Uterus (tissue), 4 donors: Measurements from ENCODE around the gene CAMK1D. TPM values are rescaled to one million over a fixed set of nuclear protein-coding genes. Genes with fewer than 3 reads are reported as not detected.

Experiments used
- DNase-seq, 2 donors: peaks; one replicate each; pipeline ENCODE4 v3.0.0-alpha.2; 2019 to 2020
- H3K27ac ChIP-seq, 2 donors: fragments of 200-600 bp; sonication (generic); 1 replicate in 1 of 2; 2 replicates in 1 of 2; pipeline ENCODE4 v1.5.1; 2016 to 2018
- H3K27me3 ChIP-seq, 2 donors: fragments of 200-600 bp; sonication (generic); one replicate each; pipeline ENCODE4 v1.5.1; 2018 to 2019; ENCODE audit warnings: control low read depth in 1 of 2
- H3K36me3 ChIP-seq, 2 donors: fragments of 200-600 bp; sonication (generic); one replicate each; pipeline ENCODE4 v1.5.1; 2019; ENCODE audit warnings: control low read depth in 1 of 2
- H3K4me1 ChIP-seq, 2 donors: fragments of 200-600 bp; sonication (generic); one replicate each; pipeline ENCODE4 v1.5.1; 2018 to 2019; ENCODE audit warnings: control low read depth in 1 of 2
- H3K4me3 ChIP-seq, 2 donors: fragments of 200-600 bp; sonication (generic); 1 replicate in 1 of 2; 2 replicates in 1 of 2; pipeline ENCODE4 v1.5.1; 2018 to 2019; ENCODE audit warnings: mild to moderate bottlenecking in 1 of 2
- H3K9me3 ChIP-seq, 2 donors: fragments of 200-600 bp; sonication (generic); one replicate each; pipeline ENCODE4 v1.5.1; 2019; ENCODE audit warnings: control low read depth in 1 of 2
- CTCF ChIP-seq, 4 experiments: fragments of 200-600 bp in 2 of 4; fragments of 450-650 bp in 2 of 4; sonication (generic) in 2 of 4; IDR thresholded peaks; one replicate each; pipeline ENCODE4 v1.5.1; 2016 to 2019; ENCODE audit warnings: antibody characterized with exemption in 4 of 4, mild to moderate bottlenecking in 2 of 4, moderate library complexity in 1 of 4
- POLR2A ChIP-seq, 2 donors: fragments of 450-650 bp; IDR thresholded peaks; one replicate each; pipeline ENCODE4 v1.6.1; 2016; ENCODE audit warnings: antibody characterized with exemption in 2 of 2, mild to moderate bottlenecking in 1 of 2, moderate library complexity in 1 of 2
- intact Hi-C: fragments of 100-400 bp; cut with DNase I; formaldehyde crosslinking; loops from one replicate; pipeline ENCODE4 v1.15.1; 2023; ENCODE audit warnings: low total_unique reads
- total RNA-seq, 4 donors: library from RNA; depleted of rRNA in 3 of 4; stranded (reverse); fragments of >200 nt in 3 of 4; gene quantifications; one replicate each; pipeline versions ENCODE4 v1.1.0 to v1.2.4, GENCODE V29; 2014 to 2023
- donor health status: DM: yes; HTN: yes; CAD: no.

The CAMK1D gene
- total RNA-seq, 4 donors from 2014 or later: 3.5 to 48.4 (median 10.8) TPM

GRCh38 chr10:12812571-12812970 lies 463.2 kb downstream of the CAMK1D start:
- Histone ChIP-seq H3K27ac (no peak overlapping the region), H3K9me3 (no peaks in the 10 kb centered on the region), H3K4me3 (no peak overlapping the region), H3K27me3 (no peaks in the 10 kb centered on the region), H3K4me1 (no peaks in the 10 kb centered on the region), H3K36me3 (no peaks in the 10 kb centered on the region)
- intact Hi-C loops: no loop called here
- no peak for DNase-seq
- TF ChIP-seq POLR2A (IDR thresholded peaks at IDR 0.05) (no peak), CTCF (IDR thresholded peaks at IDR 0.05) (no peak)

GRCh38 chr10:12814166-12814565 lies 464.8 kb downstream of the CAMK1D start:
- H3K4me3 ChIP-seq: no peak overlapping the region
- no peak for DNase-seq
- no peaks in the 10 kb centered on the region for H3K4me1 ChIP-seq
- H3K9me3 ChIP-seq: no peaks in the 10 kb centered on the region
- TF ChIP-seq POLR2A (IDR thresholded peaks at IDR 0.05) (no peak), CTCF (IDR thresholded peaks at IDR 0.05) (no peak)
- intact Hi-C loops: no loop called here
- no peak overlapping the region for H3K27ac ChIP-seq
- no peaks in the 10 kb centered on the region for H3K36me3 ChIP-seq
- H3K27me3 ChIP-seq: no peaks in the 10 kb centered on the region

DNA sequence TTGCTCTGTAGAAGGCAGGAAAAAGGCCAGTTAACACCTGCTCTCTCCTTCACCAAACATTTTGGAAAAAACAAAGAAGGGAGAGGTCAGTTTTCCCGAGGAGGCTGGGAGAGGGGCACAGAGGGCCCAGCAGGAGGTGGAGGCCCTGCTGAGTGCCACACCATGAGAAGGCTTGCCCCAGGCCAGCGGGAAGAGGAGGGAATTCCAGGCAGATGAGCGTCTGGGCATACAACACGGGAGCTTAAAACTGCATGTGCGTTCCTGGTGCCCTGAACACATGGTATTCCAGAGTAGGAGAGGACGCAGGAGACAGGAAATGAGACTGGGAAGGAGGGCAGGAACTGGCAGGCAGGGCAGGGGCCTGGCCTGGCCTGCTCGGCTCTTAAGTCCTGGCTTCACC lies 469.7 kb downstream of the CAMK1D start:
- TF ChIP-seq POLR2A (IDR thresholded peaks at IDR 0.05) (no peak), CTCF (IDR thresholded peaks at IDR 0.05) (no peak)
- no peak for DNase-seq
- Histone ChIP-seq H3K4me1 (peaks cover 0 to 6% of the 10 kb centered on the region in 2 donors), H3K27ac (no peak overlapping the region), H3K4me3 (no peak overlapping the region), H3K9me3 (no peaks in the 10 kb centered on the region), H3K27me3 (no peaks in the 10 kb centered on the region), H3K36me3 (no peaks in the 10 kb centered on the region)
- intact Hi-C loops: no loop called here

GRCh38 chr10:12819656-12820055 lies 470.3 kb downstream of the CAMK1D start:
- H3K4me3 ChIP-seq: no peak overlapping the region
- no peaks in the 10 kb centered on the region for H3K36me3 ChIP-seq
- no peaks in the 10 kb centered on the region for H3K27me3 ChIP-seq
- peaks cover 0 to 6% of the 10 kb centered on the region in 2 donors for H3K4me1 ChIP-seq
- intact Hi-C loops: no loop called here
- DNase-seq: no peak
- no peak overlapping the region for H3K27ac ChIP-seq
- no peak for TF ChIP-seq POLR2A (IDR thresholded peaks at IDR 0.05)
- TF ChIP-seq CTCF (IDR thresholded peaks at IDR 0.05): no peak
- H3K9me3 ChIP-seq: no peaks in the 10 kb centered on the region

DNA sequence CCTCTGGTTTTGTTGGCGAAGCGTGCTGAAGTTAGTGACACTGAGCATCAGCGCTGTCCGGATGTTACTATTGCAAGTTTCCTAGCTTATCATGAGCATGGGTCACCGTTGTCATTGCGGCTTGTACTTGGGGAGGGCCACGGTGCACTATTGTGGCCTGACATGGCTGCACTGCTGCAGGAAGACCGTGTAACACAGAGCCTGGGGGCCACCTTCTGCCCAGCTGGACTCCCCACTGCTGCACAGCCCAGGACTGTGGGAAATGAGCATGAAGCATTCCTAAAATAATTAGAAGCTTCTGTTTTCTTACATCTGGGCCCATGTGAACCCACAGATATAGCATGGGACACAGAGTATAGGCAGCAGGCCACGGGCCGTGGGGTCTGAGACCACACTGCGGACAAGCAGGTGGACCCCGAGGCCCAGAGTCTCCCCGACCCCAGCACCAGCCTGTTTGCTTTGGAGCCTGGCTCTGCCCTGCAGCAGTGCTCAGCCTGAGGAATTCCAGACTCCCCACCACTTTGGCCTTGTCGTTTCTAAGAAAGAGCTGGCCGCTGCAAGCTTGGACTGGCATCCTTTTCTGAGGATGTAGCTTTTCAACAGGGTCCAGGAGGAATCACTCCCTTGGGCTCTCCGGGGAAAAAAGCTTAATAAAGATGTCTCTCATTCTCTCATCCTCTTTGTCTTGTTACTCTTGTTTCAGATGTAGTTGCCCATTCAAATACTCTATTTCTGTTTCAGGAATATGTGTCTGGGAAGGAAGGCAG lies 473.0 kb downstream of the CAMK1D start:
- no peak for DNase-seq
- intact Hi-C loops: no loop called here
- H3K27ac ChIP-seq: peak overlapping the region; percentile 45 to 51

More for the DNA sequence above, 473.0 kb downstream of the CAMK1D start:
- peaks cover 0 to 6% of the 10 kb centered on the region in 2 donors for H3K4me1 ChIP-seq
- no peaks in the 10 kb centered on the region for H3K27me3 ChIP-seq
- H3K9me3 ChIP-seq: no peaks in the 10 kb centered on the region
- H3K36me3 ChIP-seq: no peaks in the 10 kb centered on the region
- TF ChIP-seq POLR2A (IDR thresholded peaks at IDR 0.05): no peak
- TF ChIP-seq CTCF (IDR thresholded peaks at IDR 0.05): no peak
- H3K4me3 ChIP-seq: no peak overlapping the region
